H1 (cell line): ENCODE measurements around the gene ZNF692. TPM values are rescaled to one million over a fixed set of nuclear protein-coding genes. Genes with fewer than 3 reads are reported as not detected.

Experiments
- microRNA-seq, 2 experiments: library from miRNA; unstranded; fragments of <30 nt; microRNA quantifications; one replicate each; pipeline versions ENCODE4 to v1.2.0, GENCODE V29; 2016 to 2020; ENCODE audit warnings: borderline microRNAs expressed in 2 of 2, borderline number of aligned reads in 2 of 2, borderline replicate concordance in 1 of 2
- polyA plus RNA-seq, 7 experiments: library from polyadenylated mRNA; depleted of rRNA in 3 of 7; stranded (reverse) in 5 of 7; unstranded in 2 of 7; fragments of >200 nt in 5 of 7; fragments of 200-250 nt in 2 of 7; gene quantifications; 1 replicate in 5 of 7; 2 replicates in 1 of 7; 4 replicates in 1 of 7; pipeline versions ENCODE4 v1.2.1 to v1.2.3, GENCODE V29; 2011 to 2013; ENCODE audit warnings: missing spikeins in 2 of 7, mixed read lengths in 2 of 7
- small RNA-seq: library from polyadenylated mRNA; stranded (forward); fragments of <200 nt; extraction: miRNeasy Mini kit (QIAGEN cat#:217004); gene quantifications from one replicate; pipeline ENCODE3, GENCODE V24; 2013; ENCODE audit not compliant: insufficient read depth
- total RNA-seq: library from RNA; stranded (reverse); fragmentation: NEBNext Ultra II Directional; extraction: Animal tissue kit (Norgen Biotek cat#: 25700); gene quantifications from 2 replicates; pipeline ENCODE4 v1.2.1, GENCODE V29; 2021

The ZNF692 gene
- total and polyA plus RNA-seq, 2 of the 8 experiments (the other 6 are each of a cell fraction or from before 2014, with no cell fraction given): 38.4 to 52.3 TPM

Small RNA genes within 50 kb of the gene (microRNA-seq; reads per million reads assigned to microRNA genes)
- gene MIR3124: 0.46 to 1.4 reads per million in 2 experiments

Small RNA genes within 50 kb of the gene (small RNA-seq; reads per million reads assigned to genes)
- gene MIR3124: not detected

Other genes with a start within 250 kb of the ZNF692 start
- not detected in 2 replicates for gene OR2T11, start 224.0 kb downstream of the ZNF692 start, total RNA-seq
- gene OR2T11, start 224.0 kb downstream of the ZNF692 start, polyA plus RNA-seq (2011; rRNA removed): not detected in 2 replicates
- gene OR2T35, start 213.8 kb downstream of the ZNF692 start, total RNA-seq: not detected in 2 replicates
- gene OR2T35, start 213.8 kb downstream of the ZNF692 start, polyA plus RNA-seq (2011; rRNA removed): not detected in 2 replicates
- not detected in 2 replicates for gene OR2T27, start 203.6 kb downstream of the ZNF692 start, total RNA-seq
- not detected in 2 replicates for gene OR2T27, start 203.6 kb downstream of the ZNF692 start, polyA plus RNA-seq (2011; rRNA removed)
- not detected in 2 replicates for gene OR14I1, start 156.3 kb downstream of the ZNF692 start, total RNA-seq
- not detected in 2 replicates for gene OR14I1, start 156.3 kb downstream of the ZNF692 start, polyA plus RNA-seq (2011; rRNA removed)
- not detected in 2 replicates for gene LYPD8, start 103.3 kb downstream of the ZNF692 start, total RNA-seq
- not detected in 2 replicates for gene LYPD8, start 103.3 kb downstream of the ZNF692 start, polyA plus RNA-seq (2011; rRNA removed)
- gene SH3BP5L, start 33.2 kb downstream of the ZNF692 start, total RNA-seq: 27.9 and 28.4 TPM in 2 replicates
- gene SH3BP5L, start 33.2 kb downstream of the ZNF692 start, polyA plus RNA-seq (2011; rRNA removed): 20.2 and 29.7 TPM in 2 replicates
- 28.4 and 30.7 TPM in 2 replicates for gene ZNF672, start 20.9 kb downstream of the ZNF692 start, total RNA-seq
- 40.4 and 40.7 TPM in 2 replicates for gene ZNF672, start 20.9 kb downstream of the ZNF692 start, polyA plus RNA-seq (2011; rRNA removed)
- gene PGBD2, start 47.1 kb upstream of the ZNF692 start, total RNA-seq: 7.7 and 7.8 TPM in 2 replicates
- 3.2 and 4.5 TPM in 2 replicates for gene PGBD2, start 47.1 kb upstream of the ZNF692 start, polyA plus RNA-seq (2011; rRNA removed)